RWPE1 (cell line): ENCODE data around the gene FLOT1.
A peak's percentile ranks its signal among the peaks of the same experiment; 100 is the strongest.

Experiments used
- CTCF ChIA-PET: fragments of 350-600 bp; sonication (Branson Sonifier 250); formaldehyde crosslinking; extraction: SDS; loops from one replicate; lab custom pipeline; 2021; lab: Yijun Ruan, JAX
- POLR2A ChIA-PET: fragments of 400-600 bp; formaldehyde crosslinking; extraction: SDS; loops from one replicate; lab custom pipeline; 2020; ENCODE audit warnings: antibody characterized with exemption; ENCODE audit not compliant: low non-redundant PET; lab: Yijun Ruan, JAX
- DNase-seq: peaks from one replicate; pipeline ENCODE4 v3.0.0; 2012; ENCODE audit warnings: low spot score
- H3K27ac ChIP-seq: fragments of 450-650 bp; 2 replicates; pipeline ENCODE4 v1.5.1; 2017
- TF ChIP-seq, protein P1 (sequence below): fragments of 450-650 bp; conservative IDR thresholded peaks from 2 replicates; pipeline ENCODE4 v1.5.1; 2017; ENCODE audit warnings: low read depth, mild to moderate bottlenecking

The FLOT1 gene

DNA sequence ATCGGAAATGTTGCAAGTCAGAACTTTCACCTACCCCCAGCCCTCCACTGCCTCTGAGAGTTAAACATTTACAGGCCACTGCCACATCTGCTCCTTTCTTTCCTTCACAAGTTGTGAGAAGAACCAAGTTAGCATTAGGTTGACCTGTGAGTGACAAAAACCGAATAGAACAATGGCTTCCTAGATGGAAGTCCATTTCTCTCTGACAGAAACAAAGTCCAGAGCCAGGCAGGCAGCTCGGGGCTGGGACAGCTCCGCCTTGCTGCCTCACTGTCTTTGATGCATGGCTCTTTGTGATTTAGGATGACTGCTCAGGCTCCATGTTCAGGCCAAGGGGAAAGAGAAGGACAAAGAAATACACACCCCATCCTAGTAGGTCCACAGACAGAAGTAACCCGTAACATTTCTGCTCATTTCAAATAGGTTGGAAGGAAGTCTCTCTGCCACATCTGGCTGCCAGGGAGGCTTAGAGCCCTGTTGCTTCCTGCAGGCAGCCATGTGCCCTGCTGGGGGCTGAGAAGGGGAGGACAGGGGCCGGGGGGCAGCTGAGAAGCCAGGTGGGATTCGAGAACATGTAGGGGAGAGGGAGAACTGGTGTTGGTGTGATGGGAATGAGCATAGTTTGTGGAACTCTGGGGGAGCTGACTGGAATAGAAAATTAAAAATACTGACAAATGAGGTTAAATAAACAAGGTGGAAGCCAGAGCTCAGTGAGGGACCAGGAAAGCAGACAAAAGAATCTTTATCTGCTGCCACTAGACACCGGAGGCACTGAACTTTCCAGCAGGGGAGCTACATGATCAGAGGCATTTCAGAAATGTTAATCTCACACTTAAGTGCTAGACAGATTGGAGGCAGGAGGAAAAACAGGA, 21.4 kb upstream of the FLOT1 start:
- TF ChIP-seq, protein P1, sequence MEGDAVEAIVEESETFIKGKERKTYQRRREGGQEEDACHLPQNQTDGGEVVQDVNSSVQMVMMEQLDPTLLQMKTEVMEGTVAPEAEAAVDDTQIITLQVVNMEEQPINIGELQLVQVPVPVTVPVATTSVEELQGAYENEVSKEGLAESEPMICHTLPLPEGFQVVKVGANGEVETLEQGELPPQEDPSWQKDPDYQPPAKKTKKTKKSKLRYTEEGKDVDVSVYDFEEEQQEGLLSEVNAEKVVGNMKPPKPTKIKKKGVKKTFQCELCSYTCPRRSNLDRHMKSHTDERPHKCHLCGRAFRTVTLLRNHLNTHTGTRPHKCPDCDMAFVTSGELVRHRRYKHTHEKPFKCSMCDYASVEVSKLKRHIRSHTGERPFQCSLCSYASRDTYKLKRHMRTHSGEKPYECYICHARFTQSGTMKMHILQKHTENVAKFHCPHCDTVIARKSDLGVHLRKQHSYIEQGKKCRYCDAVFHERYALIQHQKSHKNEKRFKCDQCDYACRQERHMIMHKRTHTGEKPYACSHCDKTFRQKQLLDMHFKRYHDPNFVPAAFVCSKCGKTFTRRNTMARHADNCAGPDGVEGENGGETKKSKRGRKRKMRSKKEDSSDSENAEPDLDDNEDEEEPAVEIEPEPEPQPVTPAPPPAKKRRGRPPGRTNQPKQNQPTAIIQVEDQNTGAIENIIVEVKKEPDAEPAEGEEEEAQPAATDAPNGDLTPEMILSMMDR, result no peak
- peak overlapping the region; percentile 67 for H3K27ac ChIP-seq
- POLR2A ChIA-PET, result interaction anchor here (1.0 kb wide), 1 partner anchor 22 kb away, joined by 4 read pairs; no protein-coding TSS in a partner anchor
- DNase-seq, result no peak
- CTCF ChIA-PET, result interaction anchor here (0.7 kb wide), 1 partner anchor 392 kb away, joined by 3 read pairs; no protein-coding TSS in a partner anchor

DNA sequence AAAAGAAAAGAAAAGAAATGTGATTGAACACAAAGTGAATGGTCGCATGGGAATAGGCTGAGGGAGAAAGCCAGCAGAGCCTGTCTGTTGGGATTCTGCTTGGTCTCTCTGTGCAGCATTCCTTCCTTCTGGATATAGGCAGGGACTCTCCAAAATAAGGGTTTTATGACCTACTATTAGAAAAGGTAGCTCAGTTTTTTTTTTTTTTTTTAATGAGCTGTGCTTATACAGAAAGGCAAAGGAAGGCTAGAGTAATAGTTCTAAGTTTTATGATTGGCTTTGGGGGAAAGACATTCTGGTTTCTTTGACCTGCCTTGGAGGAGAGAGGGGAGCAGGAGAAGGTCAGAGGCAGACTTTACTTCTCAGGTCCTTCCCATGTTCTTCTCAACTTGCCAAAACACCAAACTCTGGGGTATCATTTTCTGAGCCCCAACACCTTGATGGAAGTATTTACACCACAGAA, 20.7 kb upstream of the FLOT1 start:
- H3K27ac ChIP-seq, result no peak overlapping the region
- CTCF ChIA-PET, result interaction anchor here (0.7 kb wide), 2 partner anchors 64 to 118 kb away, joined by 3 to 5 read pairs; no protein-coding TSS in a partner anchor
- DNase-seq, result no peak
- POLR2A ChIA-PET, result interaction anchor here (1.0 kb wide), 1 partner anchor 21 kb away, joined by 4 read pairs; no protein-coding TSS in a partner anchor
- TF ChIP-seq, protein P1, result no peak

DNA sequence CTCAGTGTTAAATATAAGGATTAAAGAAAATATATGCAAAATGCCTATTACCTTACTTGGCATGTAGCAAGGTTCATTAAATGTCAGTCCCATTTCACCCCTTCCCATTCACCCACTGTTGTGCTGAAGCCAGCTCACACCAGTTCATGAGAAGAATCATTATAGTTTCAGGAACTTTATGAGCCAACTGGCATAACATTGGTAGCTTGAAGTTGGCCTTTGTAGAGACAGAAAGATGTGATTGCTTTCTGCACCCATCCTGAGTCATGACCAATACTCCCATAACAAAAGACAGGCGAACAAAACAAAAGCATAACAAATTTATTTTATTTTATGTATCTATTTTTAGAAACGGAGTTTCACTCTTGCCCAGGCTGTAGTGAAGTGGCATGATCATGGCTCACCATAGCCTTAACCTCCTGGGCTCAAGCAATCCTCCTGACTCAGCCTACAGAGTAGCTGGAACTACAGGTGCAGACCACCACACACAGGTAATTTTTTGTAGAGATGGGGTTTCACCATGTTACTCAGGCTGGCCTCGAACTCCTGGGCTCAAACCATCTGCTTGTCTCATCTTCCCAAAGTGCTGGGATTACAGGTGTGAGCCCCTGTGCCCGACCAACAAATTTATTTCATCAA, 19.4 kb upstream of the FLOT1 start:
- H3K27ac ChIP-seq, result peak overlapping the region; percentile 17; the same call in 1 of the 2 replicates
- TF ChIP-seq, protein P1, result no peak
- CTCF ChIA-PET, result interaction anchor here (1.1 kb wide), 1 partner anchor 31 kb away, joined by 4 read pairs; no protein-coding TSS in a partner anchor
- DNase-seq, result no peak
- POLR2A ChIA-PET, result no interaction called here

DNA sequence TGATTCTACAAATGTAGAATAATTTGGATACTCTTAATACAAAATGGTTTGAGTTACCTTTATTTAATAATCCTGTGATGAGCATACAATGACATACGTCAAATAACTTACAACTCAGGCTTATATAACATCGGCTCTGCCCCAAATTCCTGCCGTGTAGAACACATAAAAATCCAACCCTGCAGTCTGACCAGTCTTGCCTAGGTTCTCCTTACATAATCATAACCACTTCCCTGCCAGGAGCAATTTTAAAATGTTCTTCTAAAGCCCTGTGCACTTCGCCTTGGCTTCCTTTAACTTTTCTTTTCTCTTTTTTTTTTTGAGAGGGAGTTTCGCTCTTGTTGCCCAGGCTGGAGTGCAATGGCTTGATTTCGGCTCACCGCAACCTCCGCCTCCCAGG, 18.1 kb upstream of the FLOT1 start:
- peak overlapping the region; percentile 42 for H3K27ac ChIP-seq
- CTCF ChIA-PET, result no interaction called here
- TF ChIP-seq, protein P1, result no peak
- no peak for DNase-seq
- POLR2A ChIA-PET, result no interaction called here

DNA sequence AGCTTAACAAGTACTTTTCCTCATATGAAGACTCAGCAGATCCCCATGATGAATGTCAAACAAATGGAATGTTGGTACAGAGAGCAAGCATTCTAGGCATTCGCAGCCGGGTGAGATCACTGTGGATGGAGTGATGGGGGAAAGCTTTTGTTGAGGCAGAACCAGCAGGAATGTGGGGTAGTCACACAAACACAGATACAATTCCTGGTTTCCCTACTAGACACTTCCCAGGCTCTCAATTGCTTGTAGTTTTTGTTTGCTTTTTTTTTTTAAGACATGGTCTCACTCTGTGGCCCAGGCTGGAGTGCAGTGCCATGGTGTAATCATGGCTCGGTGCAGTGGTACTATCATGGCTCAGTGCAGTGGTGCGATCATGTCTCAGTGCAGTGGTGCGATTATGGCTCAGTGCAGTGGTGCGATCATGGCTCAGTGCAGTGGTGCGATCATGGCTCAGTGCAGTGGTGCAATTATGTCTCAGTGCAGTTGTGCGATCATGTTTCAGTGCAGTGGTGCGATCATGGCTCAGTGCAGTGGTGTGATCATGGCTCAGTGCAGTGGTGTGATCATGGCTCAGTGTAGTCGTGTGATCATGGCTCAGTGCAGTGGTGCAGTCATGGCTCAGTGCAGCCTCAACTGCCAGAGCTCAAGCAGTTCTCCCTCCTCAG, 17.2 kb upstream of the FLOT1 start:
- H3K27ac ChIP-seq, result no peak overlapping the region
- DNase-seq, result peak; percentile 68
- ChIA-PET CTCF (interaction anchor here (0.6 kb wide), 1 partner anchor 118 kb away, joined by 3 read pairs; no protein-coding TSS in a partner anchor), POLR2A (no interaction called here)
- TF ChIP-seq, protein P1, result no peak
